ENCODE results near the gene ALK.
A peak's percentile ranks its signal among the peaks of the same experiment; 100 is the strongest.

Gene ALK

GRCh38 chr2:29215739-29216608, 705.4 kb downstream of the ALK start:
- no peak overlapping the region for H3K27ac ChIP-seq
- TF ChIP-seq, protein P1, sequence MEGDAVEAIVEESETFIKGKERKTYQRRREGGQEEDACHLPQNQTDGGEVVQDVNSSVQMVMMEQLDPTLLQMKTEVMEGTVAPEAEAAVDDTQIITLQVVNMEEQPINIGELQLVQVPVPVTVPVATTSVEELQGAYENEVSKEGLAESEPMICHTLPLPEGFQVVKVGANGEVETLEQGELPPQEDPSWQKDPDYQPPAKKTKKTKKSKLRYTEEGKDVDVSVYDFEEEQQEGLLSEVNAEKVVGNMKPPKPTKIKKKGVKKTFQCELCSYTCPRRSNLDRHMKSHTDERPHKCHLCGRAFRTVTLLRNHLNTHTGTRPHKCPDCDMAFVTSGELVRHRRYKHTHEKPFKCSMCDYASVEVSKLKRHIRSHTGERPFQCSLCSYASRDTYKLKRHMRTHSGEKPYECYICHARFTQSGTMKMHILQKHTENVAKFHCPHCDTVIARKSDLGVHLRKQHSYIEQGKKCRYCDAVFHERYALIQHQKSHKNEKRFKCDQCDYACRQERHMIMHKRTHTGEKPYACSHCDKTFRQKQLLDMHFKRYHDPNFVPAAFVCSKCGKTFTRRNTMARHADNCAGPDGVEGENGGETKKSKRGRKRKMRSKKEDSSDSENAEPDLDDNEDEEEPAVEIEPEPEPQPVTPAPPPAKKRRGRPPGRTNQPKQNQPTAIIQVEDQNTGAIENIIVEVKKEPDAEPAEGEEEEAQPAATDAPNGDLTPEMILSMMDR (conservative IDR thresholded peaks at IDR 0.05) = no peak

GRCh38 chr2:29215073-29215472, 706.3 kb downstream of the ALK start:
- no peak overlapping the region for H3K27ac ChIP-seq
- TF ChIP-seq, protein P1 (conservative IDR thresholded peaks at IDR 0.05) = no peak

DNA sequence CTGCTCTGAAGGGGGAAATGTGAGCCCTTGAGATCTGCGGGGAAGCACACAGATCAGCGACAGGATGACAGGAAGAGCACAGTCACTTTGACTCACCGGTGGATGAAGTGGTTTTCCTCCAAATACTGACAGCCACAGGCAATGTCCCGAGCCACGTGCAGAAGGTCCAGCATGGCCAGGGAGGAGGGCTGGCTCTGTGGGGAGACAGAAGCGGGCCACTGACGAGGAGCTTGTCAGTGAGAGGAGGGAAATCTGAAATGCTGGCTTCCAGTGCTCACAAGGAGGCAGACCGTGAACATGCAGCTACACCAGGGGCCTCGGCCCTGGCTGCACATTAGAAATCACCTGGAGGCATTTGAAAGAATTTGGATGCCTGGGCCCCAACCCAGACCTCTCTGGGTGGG, 707.5 kb downstream of the ALK start:
- TF ChIP-seq, protein P1 (conservative IDR thresholded peaks at IDR 0.05) = no peak
- H3K27ac ChIP-seq = no peak overlapping the region

DNA sequence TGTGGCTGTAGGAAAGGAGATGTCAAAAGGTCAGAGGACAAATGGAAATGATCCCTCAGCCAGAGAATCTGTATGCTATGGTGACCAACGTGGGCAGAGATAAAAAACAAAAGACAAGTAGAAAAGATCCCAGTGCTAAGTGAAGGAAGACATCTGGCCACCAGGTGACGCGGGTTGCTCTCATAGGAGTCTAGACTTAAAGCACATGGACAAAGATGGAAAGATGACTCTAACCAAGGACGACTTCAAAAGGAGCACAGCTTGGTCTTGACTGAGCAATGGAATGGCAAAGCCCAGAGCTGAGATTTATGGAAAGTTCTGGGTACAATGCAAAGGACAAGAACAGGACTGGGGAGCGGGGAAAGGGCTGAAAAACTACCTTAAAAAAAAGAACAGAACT, 709.4 kb downstream of the ALK start:
- H3K27ac ChIP-seq = no peak overlapping the region
- TF ChIP-seq, protein P1 (conservative IDR thresholded peaks at IDR 0.05) = peak; percentile 69

DNA sequence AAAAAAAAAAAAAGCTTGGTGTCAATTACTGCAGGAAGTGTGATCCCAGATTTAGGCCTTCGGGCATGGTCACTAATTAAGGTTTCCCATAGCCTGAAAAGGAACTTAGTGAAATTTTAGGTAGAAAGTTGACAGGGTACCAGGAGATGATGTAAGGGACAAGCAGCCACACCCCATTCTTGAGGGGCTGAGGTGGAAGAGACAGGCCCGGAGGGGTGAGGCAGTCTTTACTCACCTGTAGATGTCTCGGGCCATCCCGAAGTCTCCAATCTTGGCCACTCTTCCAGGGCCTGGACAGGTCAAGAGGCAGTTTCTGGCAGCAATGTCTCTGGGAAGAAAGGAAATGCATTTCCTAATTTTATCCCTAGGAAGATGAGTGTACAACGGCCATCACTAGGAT, 711.8 kb downstream of the ALK start:
- no peak overlapping the region for H3K27ac ChIP-seq
- TF ChIP-seq, protein P1 (conservative IDR thresholded peaks at IDR 0.05) = no peak

GRCh38 chr2:29207352-29208148, 713.8 kb downstream of the ALK start:
- no peak overlapping the region for H3K27ac ChIP-seq
- TF ChIP-seq, protein P1 (conservative IDR thresholded peaks at IDR 0.05) = no peak

DNA sequence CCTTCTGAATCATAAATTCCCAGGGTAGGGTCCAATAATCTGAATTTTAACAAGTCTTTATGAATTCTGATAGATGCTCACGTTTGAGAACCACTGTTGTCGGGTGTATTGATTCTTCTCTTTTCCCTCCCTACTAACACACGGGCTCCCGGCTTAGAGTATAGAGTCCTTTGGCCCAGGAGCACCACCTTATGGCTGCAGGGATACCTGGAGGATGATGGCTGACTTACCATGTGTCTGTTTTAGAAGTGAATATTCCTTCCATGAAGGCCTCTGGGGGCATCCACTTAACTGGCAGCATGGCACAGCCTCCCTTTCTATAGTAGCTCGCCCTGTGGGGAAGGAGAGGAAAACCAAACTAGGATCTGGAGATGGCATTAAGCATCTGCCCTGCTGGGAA, 714.4 kb downstream of the ALK start:
- H3K27ac ChIP-seq = no peak overlapping the region
- TF ChIP-seq, protein P1 (conservative IDR thresholded peaks at IDR 0.05) = no peak
